GM23338 (cell line): ENCODE results near the gene RCAN1.

Experiments used
- CTCF ChIP-seq, 2 experiments: fragments of 200-600 bp in 1 of 2; sonication (generic) in 1 of 2; conservative IDR thresholded peaks; 2 replicates each; pipeline versions ENCODE4 v1.5.1 to v1.6.1; 2016 to 2017; ENCODE audit warnings: antibody characterized with exemption in 2 of 2, low read depth in 2 of 2, mild to moderate bottlenecking in 2 of 2, moderate library complexity in 1 of 2
- EZH2 ChIP-seq: fragments of 200-600 bp; sonication (generic); IDR thresholded peaks from one replicate; pipeline ENCODE4 v1.8.0; 2017; ENCODE audit warnings: antibody characterized with exemption, mild to moderate bottlenecking, low read depth; ENCODE audit not compliant: unreplicated experiment
- EZH2phosphoT487 ChIP-seq: fragments of 200-600 bp; sonication (generic); IDR thresholded peaks from one replicate; pipeline ENCODE4 v1.8.1; 2018; ENCODE audit warnings: antibody characterized with exemption; ENCODE audit not compliant: unreplicated experiment
- JUNB ChIP-seq: IDR thresholded peaks from one replicate; pipeline ENCODE4 v1.6.1; 2016; ENCODE audit warnings: antibody characterized with exemption; ENCODE audit not compliant: unreplicated experiment
- POLR2AphosphoS5 ChIP-seq: IDR thresholded peaks from 2 replicates; pipeline ENCODE4 v1.6.1; 2016; ENCODE audit warnings: antibody characterized with exemption, low read depth
- STAT1 ChIP-seq: IDR thresholded peaks from one replicate; pipeline ENCODE4 v1.6.1; 2016; ENCODE audit warnings: antibody characterized with exemption; ENCODE audit not compliant: unreplicated experiment
- ZNF331 ChIP-seq: fragments of 250-450 bp; sonication (Bioruptor Pico); IDR thresholded peaks from 2 replicates; pipeline ENCODE4 v1.5.0; 2020; ENCODE audit warnings: low read depth, mild to moderate bottlenecking, moderate library complexity

- no peak for TF ChIP-seq EZH2
- TF ChIP-seq STAT1: no peak
- no peak for TF ChIP-seq ZNF331 (CRISPR knock-in tag)
- TF ChIP-seq CTCF (conservative IDR thresholded peaks at IDR 0.05; ENCODE audit: low read depth in 2 of 2): peak; percentile 74 to 96
- no peak for TF ChIP-seq EZH2phosphoT487
- no peak for TF ChIP-seq JUNB
- TF ChIP-seq POLR2AphosphoS5: no peak
Measured at GRCh38 chr21:34510148-34511142, 104.5 kb downstream of the RCAN1 start.
